Smooth muscle cell (in vitro differentiated cells): ENCODE results near the gene HERC3. TPM values are rescaled to one million over a fixed set of nuclear protein-coding genes. Genes with fewer than 3 reads are reported as not detected.
A peak's percentile ranks its signal among the peaks of the same experiment; 100 is the strongest.

ENCODE experiments used
- DNase-seq: peaks from one replicate; lab custom pipeline; 2025; ENCODE audit not compliant: unreplicated experiment; lab: John Stamatoyannopoulos, UW
- H2AFZ ChIP-seq: fragments of 200-600 bp; sonication (generic); 2 replicates; pipeline ENCODE4 v1.6.0; 2016; ENCODE audit warnings: antibody characterized with exemption, low read depth, mild to moderate bottlenecking
- H3F3A ChIP-seq: fragments of 200-600 bp; sonication (generic); 2 replicates; pipeline ENCODE4 v1.6.0; 2017; ENCODE audit warnings: antibody characterized with exemption, low read depth
- H3K27ac ChIP-seq: fragments of 200-600 bp; sonication (generic); 2 replicates; pipeline ENCODE4 v1.5.1; 2016; ENCODE audit warnings: low read depth, mild to moderate bottlenecking
- H3K27me3 ChIP-seq: fragments of 200-600 bp; sonication (generic); 2 replicates; pipeline ENCODE4 v1.6.1; 2016; ENCODE audit warnings: low read depth, mild to moderate bottlenecking
- H3K36me3 ChIP-seq: fragments of 200-600 bp; sonication (generic); 2 replicates; pipeline ENCODE4 v1.5.1; 2016; ENCODE audit warnings: low read depth
- H3K4me1 ChIP-seq: fragments of 200-600 bp; sonication (generic); 2 replicates; pipeline ENCODE4 v1.5.1; 2016; ENCODE audit warnings: low read depth
- H3K4me2 ChIP-seq: fragments of 200-600 bp; sonication (generic); 2 replicates; pipeline ENCODE4 v1.6.0; 2016; ENCODE audit warnings: mild to moderate bottlenecking
- H3K4me3 ChIP-seq: fragments of 200-600 bp; sonication (generic); 2 replicates; pipeline ENCODE4 v1.5.1; 2016; ENCODE audit warnings: mild to moderate bottlenecking
- H3K79me2 ChIP-seq: fragments of 200-600 bp; sonication (generic); 2 replicates; pipeline ENCODE4 v1.6.0; 2016; ENCODE audit warnings: low read depth, mild to moderate bottlenecking
- H3K9ac ChIP-seq: fragments of 200-600 bp; sonication (generic); 2 replicates; pipeline ENCODE4 v1.6.0; 2016; ENCODE audit warnings: low read depth
- H3K9me3 ChIP-seq: fragments of 200-600 bp; sonication (generic); replicated peaks from 2 replicates; pipeline ENCODE4 v1.5.1; 2016; ENCODE audit warnings: low read depth
- H4K20me1 ChIP-seq: fragments of 200-600 bp; sonication (generic); 2 replicates; pipeline ENCODE4 v1.6.0; 2016; ENCODE audit warnings: low read depth
- CTCF ChIP-seq: fragments of 200-600 bp; sonication (generic); IDR thresholded peaks from 2 replicates; pipeline ENCODE4 v1.5.1; 2017; ENCODE audit warnings: borderline replicate concordance, mild to moderate bottlenecking, antibody characterized with exemption; ENCODE audit not compliant: insufficient read depth, poor library complexity, severe bottlenecking
- WGBS: methylation state at CpG from one replicate; pipeline ENCODE4 v1.1.7; 2016; ENCODE audit warnings: low lambda C conversion rate; 5-methylcytosine and 5-hydroxymethylcytosine counted together
- polyA plus RNA-seq: library from polyadenylated mRNA; unstranded; fragments of >200 nt; fragmentation: Nextera tagmentation; extraction: Ambion mirVana; gene quantifications from 2 replicates; pipeline ENCODE4 v1.2.1, GENCODE V29; 2016
- total RNA-seq: library from RNA; depleted of rRNA; stranded (reverse); fragments of >200 nt; gene quantifications from 2 replicates; pipeline ENCODE4 v1.2.3, GENCODE V29; 2014

HERC3 gene
- total and polyA plus RNA-seq, 2 experiments from 2014 or later: 14.5 to 20.2 TPM

GRCh38 chr4:88592600-88593448 lies 544 bp downstream of the HERC3 start:
- H3K9ac ChIP-seq: peak overlapping the region; percentile 59
- H3K36me3 ChIP-seq: no peaks in the 10 kb centered on the region
- H4K20me1 ChIP-seq: no peaks in the 10 kb centered on the region
- no peaks in the 10 kb centered on the region for H3K9me3 ChIP-seq
- H3K4me1 ChIP-seq: peaks cover 10% of the 10 kb centered on the region
- 1% methylated on average over 86 of the region's 89 CpGs for WGBS
- TF ChIP-seq CTCF: no peak
- H3K4me3 ChIP-seq: peak overlapping the region; percentile 83
- H3K27me3 ChIP-seq: no peaks in the 10 kb centered on the region
- peak; percentile 47 for DNase-seq
- H3K79me2 ChIP-seq: peaks cover 10% of the 10 kb centered on the region
- H3F3A ChIP-seq: peaks cover 5% of the 10 kb centered on the region
- H3K27ac ChIP-seq: peak overlapping the region; percentile 61
- peak overlapping the region; percentile 97 for H2AFZ ChIP-seq
- H3K4me2 ChIP-seq: peak overlapping the region; percentile 95

GRCh38 chr4:88597970-88598660 lies 5.8 kb downstream of the HERC3 start:
- TF ChIP-seq CTCF: no peak
- H4K20me1 ChIP-seq: no peaks in the 10 kb centered on the region
- WGBS: 17% methylated on average over 3 of the region's 3 CpGs
- H3K4me2 ChIP-seq: peak overlapping the region; percentile 26
- no peaks in the 10 kb centered on the region for H3K9me3 ChIP-seq
- peaks cover 7% of the 10 kb centered on the region for H3F3A ChIP-seq
- no peak for DNase-seq
- H2AFZ ChIP-seq: no peak overlapping the region
- H3K9ac ChIP-seq: no peak overlapping the region
- no peaks in the 10 kb centered on the region for H3K27me3 ChIP-seq
- peaks cover 10% of the 10 kb centered on the region for H3K79me2 ChIP-seq
- H3K4me1 ChIP-seq: peaks cover 41% of the 10 kb centered on the region
- no peaks in the 10 kb centered on the region for H3K36me3 ChIP-seq
- peak overlapping the region; percentile 96 for H3K27ac ChIP-seq
- no peak overlapping the region for H3K4me3 ChIP-seq

- DNase-seq: no peak
- H3K36me3 ChIP-seq: no peaks in the 10 kb centered on the region
- 63% methylated on average over 3 of the region's 3 CpGs for WGBS
- H3K4me3 ChIP-seq: no peak overlapping the region
- peak overlapping the region; percentile 77 for H3K9ac ChIP-seq
- H3K4me2 ChIP-seq: peak overlapping the region; percentile 77
- H4K20me1 ChIP-seq: no peaks in the 10 kb centered on the region
- H3F3A ChIP-seq: peaks cover 7% of the 10 kb centered on the region
- no peaks in the 10 kb centered on the region for H3K9me3 ChIP-seq
- no peak overlapping the region for H2AFZ ChIP-seq
- peaks cover 41% of the 10 kb centered on the region for H3K4me1 ChIP-seq
- H3K27me3 ChIP-seq: no peaks in the 10 kb centered on the region
- no peak for TF ChIP-seq CTCF
- peak overlapping the region; percentile 96 for H3K27ac ChIP-seq
- H3K79me2 ChIP-seq: peaks cover 13% of the 10 kb centered on the region
Measured at GRCh38 chr4:88599298-88599697, 7.0 kb downstream of the HERC3 start.
